Measurements from ENCODE around the gene PXDN. TPM values are rescaled to one million over a fixed set of nuclear protein-coding genes. Genes with fewer than 3 reads are reported as not detected.

The PXDN gene
- total RNA-seq, 1 experiment from 2014 or later: 125 TPM

GRCh38 chr2:1728821-1729220 is 15.5 kb downstream of the PXDN start:
- Histone ChIP-seq H3K4me1 (ENCODE audit: insufficient read depth, low read length) (peaks cover 68% of the 10 kb centered on the region), H3F3A (ENCODE audit: low read length, unreplicated experiment) (peaks cover 24% of the 10 kb centered on the region), H4K20me1 (ENCODE audit: low read length) (no peaks in the 10 kb centered on the region), H3K27me3 (ENCODE audit: low read length) (no peaks in the 10 kb centered on the region), H3K4me2 (ENCODE audit: low read length) (peak overlapping the region; percentile 79), H3K9me3 (ENCODE audit: low read length) (no peaks in the 10 kb centered on the region), H3K79me2 (ENCODE audit: low read length) (peaks cover 82% of the 10 kb centered on the region), H3K27ac (ENCODE audit: low read length) (peak overlapping the region; percentile 97), H3K9me2 (replicated peaks; ENCODE audit: low read length) (no peaks in the 10 kb centered on the region), H3K4me3 (ENCODE audit: low read length) (peak overlapping the region; percentile 48), H2AFZ (ENCODE audit: low read length) (no peak overlapping the region), H3K36me3 (ENCODE audit: low read depth, low read length) (no peaks in the 10 kb centered on the region), H3K9ac (ENCODE audit: low read length) (peak overlapping the region; percentile 71)
- DNase-seq (peak; percentile 64), ATAC-seq (peak; percentile 53)
- CTCF ChIA-PET: interaction anchor here (0.6 kb wide), 2 partner anchors 8 to 1094 kb away, joined by 3 read pairs; no protein-coding TSS in a partner anchor
- no TSS peak for BruUV-seq (replicated peaks)
- TF ChIP-seq CTCF (conservative IDR thresholded peaks at IDR 0.05; ENCODE audit: low read depth, low read length) (no peak), EZH2 (IDR thresholded peaks at IDR 0.05; ENCODE audit: low read length, unreplicated experiment) (no peak), EZH2phosphoT487 (IDR thresholded peaks at IDR 0.05; ENCODE audit: borderline replicate concordance, low read length) (no peak)
- POLR2A ChIA-PET (ENCODE audit: unreplicated experiment): interaction anchor here (1.0 kb wide), 1 partner anchor 21 kb away, joined by 6 read pairs; no protein-coding TSS in a partner anchor
- intact Hi-C loops (cut with micrococcal nuclease): no loop called here

- Histone ChIP-seq H2AFZ (ENCODE audit: low read length) (no peak overlapping the region), H3K9me2 (replicated peaks; ENCODE audit: low read length) (no peaks in the 10 kb centered on the region), H3K79me2 (ENCODE audit: low read length) (peaks cover 82% of the 10 kb centered on the region), H4K20me1 (ENCODE audit: low read length) (no peaks in the 10 kb centered on the region), H3K4me3 (ENCODE audit: low read length) (no peak overlapping the region), H3K4me1 (ENCODE audit: insufficient read depth, low read length) (peaks cover 76% of the 10 kb centered on the region), H3K4me2 (ENCODE audit: low read length) (peak overlapping the region; percentile 79), H3K27me3 (ENCODE audit: low read length) (no peaks in the 10 kb centered on the region), H3K27ac (ENCODE audit: low read length) (peak overlapping the region; percentile 97), H3K9me3 (ENCODE audit: low read length) (no peaks in the 10 kb centered on the region), H3K9ac (ENCODE audit: low read length) (peak overlapping the region; percentile 71), H3K36me3 (ENCODE audit: low read depth, low read length) (no peaks in the 10 kb centered on the region), H3F3A (ENCODE audit: low read length, unreplicated experiment) (peaks cover 24% of the 10 kb centered on the region)
- BruUV-seq (replicated peaks): no TSS peak
- ChIA-PET POLR2A (ENCODE audit: unreplicated experiment) (no interaction called here), CTCF (no interaction called here)
- no peak for DNase-seq
- intact Hi-C loops (cut with micrococcal nuclease): no loop called here
- no peak for ATAC-seq
- TF ChIP-seq CTCF (conservative IDR thresholded peaks at IDR 0.05; ENCODE audit: low read depth, low read length) (no peak), EZH2phosphoT487 (IDR thresholded peaks at IDR 0.05; ENCODE audit: borderline replicate concordance, low read length) (no peak)
These were observed 16.4 kb downstream of the PXDN start for GRCh38 chr2:1727796-1728474.

GRCh38 chr2:1727101-1727771 is 17.1 kb downstream of the PXDN start:
- Histone ChIP-seq H3K9ac (ENCODE audit: low read length) (no peak overlapping the region), H4K20me1 (ENCODE audit: low read length) (no peaks in the 10 kb centered on the region), H3K27me3 (ENCODE audit: low read length) (no peaks in the 10 kb centered on the region), H3K9me3 (ENCODE audit: low read length) (no peaks in the 10 kb centered on the region), H3K4me3 (ENCODE audit: low read length) (no peak overlapping the region), H3K79me2 (ENCODE audit: low read length) (peaks cover 82% of the 10 kb centered on the region), H3K27ac (ENCODE audit: low read length) (no peak overlapping the region), H3K4me2 (ENCODE audit: low read length) (no peak overlapping the region), H3K9me2 (replicated peaks; ENCODE audit: low read length) (no peaks in the 10 kb centered on the region), H3K36me3 (ENCODE audit: low read depth, low read length) (no peaks in the 10 kb centered on the region), H3K4me1 (ENCODE audit: insufficient read depth, low read length) (peaks cover 76% of the 10 kb centered on the region), H2AFZ (ENCODE audit: low read length) (no peak overlapping the region), H3F3A (ENCODE audit: low read length, unreplicated experiment) (peaks cover 24% of the 10 kb centered on the region)
- POLR2A ChIA-PET (ENCODE audit: unreplicated experiment): no interaction called here
- CTCF ChIA-PET: no interaction called here
- ATAC-seq (no peak), DNase-seq (no peak)
- BruUV-seq (replicated peaks): no TSS peak
- intact Hi-C loops (cut with micrococcal nuclease): no loop called here
- no peak for TF ChIP-seq CTCF (conservative IDR thresholded peaks at IDR 0.05; ENCODE audit: low read depth, low read length)
- no peak for TF ChIP-seq EZH2 (IDR thresholded peaks at IDR 0.05; ENCODE audit: low read length, unreplicated experiment)
- no peak for TF ChIP-seq EZH2phosphoT487 (IDR thresholded peaks at IDR 0.05; ENCODE audit: borderline replicate concordance, low read length)

All from PC-3 (cell line).